Activated CD4-positive, alpha-beta T cell treated with anti-CD3 and anti-CD28 coated beads, Interleukin-2, amount 10 ng/mL, durations not matched to agents 7 days and 5 days (primary cell): ENCODE data around the gene ANO6. TPM values are rescaled to one million over a fixed set of nuclear protein-coding genes. Genes with fewer than 3 reads are reported as not detected.
A peak's percentile ranks its signal among the peaks of the same experiment; 100 is the strongest.

Experiments used
- CTCF ChIA-PET: fragments of 350-600 bp; sonication (Branson Sonifier 250); formaldehyde crosslinking; loops from one replicate; lab custom pipeline; 2021; ENCODE audit warnings: antibody characterized with exemption; lab: Charles Lee
- POLR2A ChIA-PET: fragments of 350-600 bp; sonication (Branson Sonifier 250); formaldehyde crosslinking; loops from one replicate; lab custom pipeline; 2021; ENCODE audit warnings: antibody characterized with exemption; lab: Charles Lee
- DNase-seq: peaks from one replicate; pipeline ENCODE4 v3.0.0-alpha.2; 2020
- H3K27ac Mint-ChIP-seq: one replicate; pipeline ENCODE4 v1.8.0; 2021; ENCODE audit warnings: mild to moderate bottlenecking, moderate library complexity, mixed read lengths
- H3K27me3 Mint-ChIP-seq: one replicate; pipeline ENCODE4 v1.8.0; 2021; ENCODE audit warnings: mixed read lengths
- H3K36me3 Mint-ChIP-seq: one replicate; pipeline ENCODE4 v1.8.0; 2021; ENCODE audit warnings: low read depth, mixed read lengths
- H3K4me1 Mint-ChIP-seq: one replicate; pipeline ENCODE4 v1.8.0; 2021; ENCODE audit warnings: mixed read lengths
- H3K4me3 Mint-ChIP-seq: one replicate; pipeline ENCODE4 v1.8.0; 2021; ENCODE audit warnings: mild to moderate bottlenecking, moderate library complexity, mixed read lengths
- H3K9me3 Mint-ChIP-seq: one replicate; pipeline ENCODE4 v1.8.0; 2021; ENCODE audit warnings: mixed read lengths
- total RNA-seq, 2 experiments: library from RNA; stranded (reverse); gene quantifications; one replicate each; pipeline ENCODE4 v1.2.3, GENCODE V29; 2021

ANO6 gene
- total RNA-seq, 2 experiments from 2014 or later = 27.3 to 32.0 TPM

- POLR2A ChIA-PET = no interaction called here
- Mint-ChIP-seq H3K4me1 (peaks cover 53% of the 10 kb centered on the region), H3K36me3 (peaks cover 9% of the 10 kb centered on the region), H3K27ac (peak overlapping the region; percentile 89), H3K27me3 (no peaks in the 10 kb centered on the region), H3K4me3 (peak overlapping the region; percentile 86), H3K9me3 (peaks cover 2% of the 10 kb centered on the region)
- CTCF ChIA-PET = interaction anchor here (1.5 to 2.2 kb wide), 4 partner anchors 10 to 32 kb away, joined by 3 to 6 read pairs (median 5); no protein-coding TSS in a partner anchor
- peak; percentile 51 for DNase-seq
Measured at GRCh38 chr12:45216230-45216982, 511 bp downstream of the ANO6 start.

- peak overlapping the region; percentile 87 for H3K27ac Mint-ChIP-seq
- H3K27me3 Mint-ChIP-seq = no peaks in the 10 kb centered on the region
- ChIA-PET CTCF (interaction anchor here (1.1 to 2.2 kb wide), 4 partner anchors 10 to 33 kb away, joined by 3 to 6 read pairs (median 4); no protein-coding TSS in a partner anchor), POLR2A (interaction anchor here (0.6 kb wide), 2 partner anchors 28 to 110 kb away, joined by 3 to 4 read pairs; no protein-coding TSS in a partner anchor)
- peaks cover 54% of the 10 kb centered on the region for H3K4me1 Mint-ChIP-seq
- H3K4me3 Mint-ChIP-seq = peak overlapping the region; percentile 86
- DNase-seq = no peak
- H3K9me3 Mint-ChIP-seq = peaks cover 3% of the 10 kb centered on the region
- H3K36me3 Mint-ChIP-seq = peaks cover 10% of the 10 kb centered on the region
Measured at GRCh38 chr12:45216983-45217485, 1.1 kb downstream of the ANO6 start.

GRCh38 chr12:45217846-45218245, 2.0 kb downstream of the ANO6 start:
- POLR2A ChIA-PET = interaction anchor here (0.6 kb wide), 1 partner anchor 28 kb away, joined by 4 read pairs; no protein-coding TSS in a partner anchor
- Mint-ChIP-seq H3K4me3 (peak overlapping the region; percentile 86), H3K27me3 (no peaks in the 10 kb centered on the region), H3K9me3 (peaks cover 3% of the 10 kb centered on the region), H3K4me1 (peaks cover 55% of the 10 kb centered on the region), H3K27ac (no peak overlapping the region), H3K36me3 (peaks cover 14% of the 10 kb centered on the region)
- CTCF ChIA-PET = interaction anchor here (1.1 to 2.2 kb wide), 3 partner anchors 9 to 19 kb away, joined by 3 to 6 read pairs (median 6); no protein-coding TSS in a partner anchor
- DNase-seq = no peak

GRCh38 chr12:45219621-45220020, 3.7 kb downstream of the ANO6 start:
- peaks cover 44% of the 10 kb centered on the region for H3K4me1 Mint-ChIP-seq
- no peak overlapping the region for H3K27ac Mint-ChIP-seq
- CTCF ChIA-PET = interaction anchor here (0.8 kb wide), 1 partner anchor 10 kb away, joined by 3 read pairs; no protein-coding TSS in a partner anchor
- no peak overlapping the region for H3K4me3 Mint-ChIP-seq
- peaks cover 3% of the 10 kb centered on the region for H3K9me3 Mint-ChIP-seq
- POLR2A ChIA-PET = no interaction called here
- peaks cover 14% of the 10 kb centered on the region for H3K36me3 Mint-ChIP-seq
- no peaks in the 10 kb centered on the region for H3K27me3 Mint-ChIP-seq
- DNase-seq = no peak

GRCh38 chr12:45220363-45220931, 4.6 kb downstream of the ANO6 start:
- DNase-seq = no peak
- Mint-ChIP-seq H3K4me3 (no peak overlapping the region), H3K27ac (no peak overlapping the region), H3K36me3 (peaks cover 16% of the 10 kb centered on the region), H3K9me3 (peaks cover 3% of the 10 kb centered on the region), H3K27me3 (no peaks in the 10 kb centered on the region), H3K4me1 (peaks cover 40% of the 10 kb centered on the region)
- ChIA-PET POLR2A (no interaction called here), CTCF (interaction anchor here (0.6 to 1.9 kb wide), 3 partner anchors 20 to 428 kb away, joined by 3 to 8 read pairs (median 3); no protein-coding TSS in a partner anchor)

- H3K4me1 Mint-ChIP-seq = peaks cover 40% of the 10 kb centered on the region
- DNase-seq = no peak
- CTCF ChIA-PET = interaction anchor here (0.6 to 1.9 kb wide), 3 partner anchors 21 to 427 kb away, joined by 3 to 8 read pairs (median 3); no protein-coding TSS in a partner anchor
- POLR2A ChIA-PET = no interaction called here
- peaks cover 16% of the 10 kb centered on the region for H3K36me3 Mint-ChIP-seq
- H3K4me3 Mint-ChIP-seq = no peak overlapping the region
- H3K9me3 Mint-ChIP-seq = peaks cover 3% of the 10 kb centered on the region
- H3K27me3 Mint-ChIP-seq = no peaks in the 10 kb centered on the region
- H3K27ac Mint-ChIP-seq = no peak overlapping the region
Measured at GRCh38 chr12:45220969-45221368, 5.1 kb downstream of the ANO6 start.

GRCh38 chr12:45223868-45224267, 8.0 kb downstream of the ANO6 start:
- Mint-ChIP-seq H3K9me3 (peaks cover 3% of the 10 kb centered on the region), H3K4me1 (peaks cover 25% of the 10 kb centered on the region), H3K27me3 (no peaks in the 10 kb centered on the region), H3K36me3 (peaks cover 16% of the 10 kb centered on the region), H3K4me3 (no peak overlapping the region), H3K27ac (no peak overlapping the region)
- no peak for DNase-seq
- CTCF ChIA-PET = no interaction called here
- POLR2A ChIA-PET = no interaction called here

- Mint-ChIP-seq H3K27ac (no peak overlapping the region), H3K4me1 (peaks cover 22% of the 10 kb centered on the region), H3K27me3 (no peaks in the 10 kb centered on the region), H3K36me3 (peaks cover 16% of the 10 kb centered on the region), H3K4me3 (no peak overlapping the region), H3K9me3 (peaks cover 3% of the 10 kb centered on the region)
- no peak for DNase-seq
- POLR2A ChIA-PET = no interaction called here
- CTCF ChIA-PET = interaction anchor here (0.9 kb wide), 1 partner anchor 38 kb away, joined by 3 read pairs; no protein-coding TSS in a partner anchor
Measured at GRCh38 chr12:45224311-45224710, 8.4 kb downstream of the ANO6 start.

GRCh38 chr12:45226021-45226420, 10.1 kb downstream of the ANO6 start:
- H3K4me3 Mint-ChIP-seq = no peak overlapping the region
- no peak overlapping the region for H3K27ac Mint-ChIP-seq
- CTCF ChIA-PET = interaction anchor here (0.6 to 1.3 kb wide), 2 partner anchors 9 to 749 kb away, joined by 3 to 6 read pairs; no protein-coding TSS in a partner anchor
- peaks cover 11% of the 10 kb centered on the region for H3K4me1 Mint-ChIP-seq
- H3K9me3 Mint-ChIP-seq = peaks cover 3% of the 10 kb centered on the region
- POLR2A ChIA-PET = no interaction called here
- H3K27me3 Mint-ChIP-seq = no peaks in the 10 kb centered on the region
- H3K36me3 Mint-ChIP-seq = peaks cover 17% of the 10 kb centered on the region
- no peak for DNase-seq

- no peak for DNase-seq
- Mint-ChIP-seq H3K9me3 (no peaks in the 10 kb centered on the region), H3K4me1 (peaks cover 13% of the 10 kb centered on the region), H3K27me3 (no peaks in the 10 kb centered on the region), H3K27ac (no peak overlapping the region), H3K36me3 (peaks cover 12% of the 10 kb centered on the region), H3K4me3 (no peak overlapping the region)
- CTCF ChIA-PET = interaction anchor here (1.3 kb wide), 1 partner anchor 10 kb away, joined by 6 read pairs; no protein-coding TSS in a partner anchor
- POLR2A ChIA-PET = no interaction called here
Measured at GRCh38 chr12:45227316-45228067, 11.6 kb downstream of the ANO6 start.

GRCh38 chr12:45231515-45232145, 15.7 kb downstream of the ANO6 start:
- no peak for DNase-seq
- no peak overlapping the region for H3K4me3 Mint-ChIP-seq
- peaks cover 35% of the 10 kb centered on the region for H3K4me1 Mint-ChIP-seq
- peaks cover 19% of the 10 kb centered on the region for H3K36me3 Mint-ChIP-seq
- ChIA-PET POLR2A (no interaction called here), CTCF (no interaction called here)
- no peak overlapping the region for H3K27ac Mint-ChIP-seq
- H3K9me3 Mint-ChIP-seq = no peaks in the 10 kb centered on the region
- H3K27me3 Mint-ChIP-seq = no peaks in the 10 kb centered on the region
